Lung microvascular endothelial cell (primary cell): Measurements from ENCODE around the gene COG8. TPM values are rescaled to one million over a fixed set of nuclear protein-coding genes. Genes with fewer than 3 reads are reported as not detected.
A peak's percentile ranks its signal among the peaks of the same experiment; 100 is the strongest.
"Not testable (repeated sequence)": the region's sequence is repeated elsewhere in the genome, so short reads cannot be mapped to it uniquely, and the experiment has no call there.

Experiments
- DNase-seq, 2 donors: peaks; one replicate each; pipeline versions ENCODE4 v3.0.0 to v3.0.0-alpha.2; 2010; ENCODE audit warnings: low read depth in 2 of 2
- total RNA-seq: library from RNA; depleted of rRNA; stranded (reverse); fragments of >200 nt; gene quantifications from 2 replicates; pipeline ENCODE4 v1.2.1, GENCODE V29; 2014

COG8 gene
- total RNA-seq, 1 donor from 2014 or later, result 21.0 TPM

DNA sequence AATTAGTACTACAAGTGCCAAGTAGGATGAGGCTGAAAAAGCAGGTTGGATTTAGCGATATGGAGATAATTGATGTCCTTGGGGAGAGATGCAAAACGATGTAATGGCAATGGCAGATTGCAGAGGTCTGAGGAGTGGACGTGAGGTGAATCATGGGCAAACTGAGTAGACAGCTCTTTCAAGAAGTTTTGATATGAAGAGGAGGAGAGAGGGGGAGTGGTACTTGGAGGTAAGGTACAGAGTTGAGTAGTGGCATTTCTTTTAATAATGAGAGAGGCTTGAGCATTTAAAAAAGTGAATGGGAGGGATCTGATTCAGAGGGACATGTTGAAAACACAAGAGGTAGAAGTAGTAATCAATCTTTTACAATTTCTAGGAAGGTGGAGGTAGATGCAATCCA lies 46.0 kb downstream of the COG8 start:
- no peak for DNase-seq

DNA sequence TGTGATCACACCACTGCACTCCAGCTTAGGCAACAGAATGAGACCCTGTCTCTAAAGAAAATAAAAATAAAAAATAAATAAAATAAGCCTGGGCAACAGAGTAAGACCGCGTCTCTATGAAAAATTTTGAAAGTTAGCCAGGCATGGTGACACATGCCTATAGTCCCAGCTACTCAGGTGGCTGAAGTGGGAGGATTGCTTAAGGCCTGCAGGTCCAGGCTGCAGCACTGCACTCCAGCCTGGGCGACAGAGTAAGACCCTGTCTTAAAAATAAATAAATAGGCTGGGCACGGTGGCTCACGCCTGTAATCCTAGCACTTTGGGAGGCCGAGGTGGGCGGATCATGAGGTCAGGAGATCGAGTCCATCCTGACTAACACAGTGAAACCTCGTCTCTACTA lies 47.7 kb downstream of the COG8 start:
- DNase-seq, result not testable (repeated sequence)

DNA sequence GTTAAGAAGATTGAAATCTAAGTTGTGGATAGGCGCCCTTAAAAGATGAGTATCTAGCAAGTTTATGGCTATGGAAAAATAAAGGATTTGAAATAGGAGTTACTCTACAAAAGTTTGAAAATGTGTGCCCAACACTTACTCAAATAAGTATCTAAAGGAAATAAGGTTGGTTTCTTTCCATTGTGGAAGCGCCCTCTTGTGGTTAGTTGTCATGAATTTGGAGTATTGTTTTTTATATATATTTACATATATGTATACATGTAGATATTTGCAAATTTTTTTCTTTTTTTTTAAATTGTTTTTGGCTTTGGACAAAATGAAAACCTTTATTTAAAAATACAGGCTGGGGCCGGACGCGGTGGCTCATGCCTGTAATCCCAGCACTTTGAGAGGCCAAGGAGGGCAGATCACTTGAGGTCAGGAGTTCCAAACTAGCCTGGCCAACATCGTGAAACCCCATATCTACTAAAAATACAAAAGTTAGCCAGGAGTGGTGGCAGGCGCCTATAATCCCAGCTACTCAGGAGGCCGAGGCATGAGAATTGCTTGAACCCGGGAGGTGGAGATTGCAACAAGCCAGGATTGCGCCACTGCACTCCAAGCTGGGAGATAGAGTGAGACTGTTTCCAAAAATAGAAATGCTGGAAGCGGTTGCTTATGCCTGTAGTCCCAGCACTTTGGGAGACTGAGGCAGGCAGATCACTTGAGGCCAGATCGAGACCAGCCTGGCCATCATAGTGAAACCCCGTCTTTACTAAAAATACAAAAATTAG lies 52.2 kb downstream of the COG8 start:
- DNase-seq, result peak; percentile 73 to 85

DNA sequence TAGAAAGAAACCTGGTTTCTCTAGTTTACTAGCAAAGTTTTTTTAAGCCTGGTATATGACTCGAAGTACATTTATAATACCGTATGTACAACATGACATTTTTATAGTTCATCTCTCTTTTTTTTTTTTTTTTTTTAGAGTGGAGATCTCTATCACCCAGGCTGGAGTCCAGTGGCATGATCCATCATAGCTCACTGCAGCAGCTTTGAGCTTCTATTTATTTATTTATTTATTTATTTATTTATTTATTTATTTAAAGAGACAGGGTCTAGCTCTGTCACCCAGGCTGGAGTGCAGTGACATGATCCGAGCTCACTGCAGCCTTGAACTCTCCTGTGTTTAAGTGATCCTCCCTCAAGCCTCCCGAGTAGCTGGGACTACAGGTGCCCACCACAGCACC lies 54.1 kb downstream of the COG8 start:
- DNase-seq, result no peak

DNA sequence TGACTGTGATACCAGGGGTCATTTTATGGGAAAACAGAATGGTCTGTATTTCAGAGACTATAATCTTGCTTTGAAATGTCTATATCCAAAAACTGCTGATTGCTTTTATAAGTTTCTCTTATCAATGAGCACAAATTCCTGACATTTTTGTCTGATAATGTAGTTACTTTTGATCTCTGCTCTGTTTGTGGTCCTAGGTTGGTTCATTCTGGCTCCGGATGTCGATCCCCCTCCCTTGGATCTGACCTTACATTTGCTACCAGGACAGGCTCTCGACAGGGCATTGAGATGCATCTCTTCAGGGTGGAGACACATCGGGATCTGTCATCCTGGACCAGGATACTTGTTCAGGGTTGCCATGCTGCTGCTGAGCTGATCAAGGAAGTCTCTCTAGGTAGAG lies 55.5 kb downstream of the COG8 start:
- DNase-seq, result no peak

DNA sequence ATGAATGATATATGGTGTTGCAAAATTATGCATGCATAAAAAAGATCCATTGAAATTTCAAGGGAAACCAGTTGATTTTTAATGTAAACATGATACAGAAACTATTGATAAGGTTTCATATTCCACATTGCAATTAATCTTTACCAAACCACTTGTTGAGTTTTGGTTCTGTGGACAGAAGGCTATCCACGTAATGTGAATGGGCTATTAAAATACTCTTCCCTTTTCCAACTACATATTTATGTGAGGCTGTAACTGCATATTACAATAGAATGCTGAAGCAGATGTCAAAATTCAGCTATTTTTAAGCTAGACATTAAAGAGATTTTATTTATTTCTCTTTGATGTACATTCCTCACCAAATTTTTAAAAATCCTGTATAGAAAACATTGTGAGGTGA lies 62.0 kb downstream of the COG8 start:
- no peak for DNase-seq

Other genes with a start within 250 kb of the COG8 start
- gene HAS3, start 233.9 kb downstream of the COG8 start, total RNA-seq, result 1.4 and 1.7 TPM in 2 replicates
- 60.4 and 62.3 TPM in 2 replicates for gene CHTF8, start 207.0 kb downstream of the COG8 start, total RNA-seq
- gene UTP4, start 206.9 kb downstream of the COG8 start, total RNA-seq, result 11.1 and 11.7 TPM in 2 replicates
- gene SNTB2, start 152.4 kb downstream of the COG8 start, total RNA-seq, result 39.0 and 72.0 TPM in 2 replicates
- 24.6 and 32.7 TPM in 2 replicates for gene VPS4A, start 28.2 kb downstream of the COG8 start, total RNA-seq
- 9.2 and 12.1 TPM in 2 replicates for gene PDF, start 9.0 kb downstream of the COG8 start, total RNA-seq
- gene NIP7, start 208 bp upstream of the COG8 start, total RNA-seq, result 19.4 and 26.8 TPM in 2 replicates
- gene TMED6, start 12.2 kb upstream of the COG8 start, total RNA-seq, result 0.20 TPM in 1 of 2 replicates, not detected in the other
- 12.4 and 22.4 TPM in 2 replicates for gene TERF2, start 46.4 kb upstream of the COG8 start, total RNA-seq
- gene CYB5B, start 85.1 kb upstream of the COG8 start, total RNA-seq, result 48.2 and 52.8 TPM in 2 replicates
- gene NFAT5, start 226.4 kb upstream of the COG8 start, total RNA-seq, result 21.8 and 40.3 TPM in 2 replicates